Stimulated activated CD8-positive, alpha-beta memory T cell treated with anti-CD3 and anti-CD28 coated beads, Interleukin-4, amount 100 ng/mL, for 4 hours (primary cell): ENCODE measurements around the gene NCBP2.
"Not testable (repeated sequence)": the region's sequence is repeated elsewhere in the genome, so short reads cannot be mapped to it uniquely, and the experiment has no call there.

Experiments
- DNase-seq, 2 donors: peaks; one replicate each; pipeline ENCODE4 v3.0.0-alpha.2; 2020; ENCODE audit warnings: low read depth in 2 of 2, low spot score in 1 of 2

Gene NCBP2

GRCh38 chr3:196968233-196969133 lies 26.2 kb upstream of the NCBP2 start, which contains the start of gene PIGZ:
TSS of gene PIGZ (minus strand) at chr3:196968833. CDS start at chr3:196952031, 16,802 bp downstream.
- no peak for DNase-seq

- no peak for DNase-seq
Observed at GRCh38 chr3:196967412-196968232, 25.3 kb upstream of the NCBP2 start.

GRCh38 chr3:196966526-196967401 lies 24.4 kb upstream of the NCBP2 start:
- DNase-seq: no peak

- DNase-seq: no peak
Observed at GRCh38 chr3:196965804-196966173, 23.5 kb upstream of the NCBP2 start.

- DNase-seq: no peak
Observed at GRCh38 chr3:196965112-196965803, 22.9 kb upstream of the NCBP2 start.

- DNase-seq: no peak
Observed at GRCh38 chr3:196963631-196963953, 21.3 kb upstream of the NCBP2 start.

- DNase-seq: no peak
Observed at GRCh38 chr3:196962930-196963630, 20.8 kb upstream of the NCBP2 start.

- DNase-seq: no peak
Observed at GRCh38 chr3:196962108-196962929, 20.0 kb upstream of the NCBP2 start.

- no peak for DNase-seq
Observed at GRCh38 chr3:196954832-196955231, 12.5 kb upstream of the NCBP2 start.

- no peak for DNase-seq
Observed at GRCh38 chr3:196951371-196951770, 9.0 kb upstream of the NCBP2 start.

GRCh38 chr3:196949750-196950149 lies 7.4 kb upstream of the NCBP2 start:
- DNase-seq: no peak

- DNase-seq: no peak
Observed at GRCh38 chr3:196949285-196949619, 6.9 kb upstream of the NCBP2 start.

- no peak for DNase-seq
Observed at GRCh38 chr3:196948442-196949284, 6.3 kb upstream of the NCBP2 start.

GRCh38 chr3:196947860-196948441 lies 5.6 kb upstream of the NCBP2 start:
- DNase-seq: no peak

GRCh38 chr3:196947136-196947859 lies 5.0 kb upstream of the NCBP2 start:
- DNase-seq: no peak

- not testable (repeated sequence) for DNase-seq
Observed at GRCh38 chr3:196944037-196944790, 1.9 kb upstream of the NCBP2 start.

GRCh38 chr3:196942915-196943277 lies 568 bp upstream of the NCBP2 start:
- DNase-seq: no peak
